Lower leg skin (tissue), 3 donors: ENCODE results near the gene ERN1.

Source experiments
- CTCF ChIP-seq, 3 donors: fragments of 450-650 bp; IDR thresholded peaks; one replicate each; pipeline ENCODE4 v1.5.1; 2016; ENCODE audit warnings: antibody characterized with exemption in 3 of 3, mild to moderate bottlenecking in 3 of 3, moderate library complexity in 2 of 3
- POLR2A ChIP-seq, 2 donors: fragments of 450-650 bp; IDR thresholded peaks; one replicate each; pipeline ENCODE4 v1.6.1; 2016 to 2017; ENCODE audit warnings: antibody characterized with exemption in 2 of 2, mild to moderate bottlenecking in 1 of 2, moderate library complexity in 1 of 2

- TF ChIP-seq CTCF (IDR thresholded peaks at IDR 0.05) (no peak), POLR2A (IDR thresholded peaks at IDR 0.05) (no peak)
Observed at GRCh38 chr17:64115043-64115698, 14.8 kb downstream of the ERN1 start.
